OCI-LY7 (cell line): ENCODE results near the gene BCHE.

Source experiments
- EZH2phosphoT487 ChIP-seq: fragments of 200-600 bp; sonication (generic); IDR thresholded peaks from 2 replicates; pipeline ENCODE4 v1.6.1; 2018; ENCODE audit warnings: low read depth, borderline replicate concordance, mild to moderate bottlenecking, mixed run types, antibody characterized with exemption, low read length, moderate library complexity, mixed read lengths
- TF ChIP-seq, protein P1 (sequence below): fragments of 200-600 bp; sonication (generic); conservative IDR thresholded peaks from 2 replicates; pipeline ENCODE4 v1.5.1; 2014; ENCODE audit warnings: mild to moderate bottlenecking, antibody characterized with exemption, low read length, moderate library complexity, mixed read lengths

DNA sequence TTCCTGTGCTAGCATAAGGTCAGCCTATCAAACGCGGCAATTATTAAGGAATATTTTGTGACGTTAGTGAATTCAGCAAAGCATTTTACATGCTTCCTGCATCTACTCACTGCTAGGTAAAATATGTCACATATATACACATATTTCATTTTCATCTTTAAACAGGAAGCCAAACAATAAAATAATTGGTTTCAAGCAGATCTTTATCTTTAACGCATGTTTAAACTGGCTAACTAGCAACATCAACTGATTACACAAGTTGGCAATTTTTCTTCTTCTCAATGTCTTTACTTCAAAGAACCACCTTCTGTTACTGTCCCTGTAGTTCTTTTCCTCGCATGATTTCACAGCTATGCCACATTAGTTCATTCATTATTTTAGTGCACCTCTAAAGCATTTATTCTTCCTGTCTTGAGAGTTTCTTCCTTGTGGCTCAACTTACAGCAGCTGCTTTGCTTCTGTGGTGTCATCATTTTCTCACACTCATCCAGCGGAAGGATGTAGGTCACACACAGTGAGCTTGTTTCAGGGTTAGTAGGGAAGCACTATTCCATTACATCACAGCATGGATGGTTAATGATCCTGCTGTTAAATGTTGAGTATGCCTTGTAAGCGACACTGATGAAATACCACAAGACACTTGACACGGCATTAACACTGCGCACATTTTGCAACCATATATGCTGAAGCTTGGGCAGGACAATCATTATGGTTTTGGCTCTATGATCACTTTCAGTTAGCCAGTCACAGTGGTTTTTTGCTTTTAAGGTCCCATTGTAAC lies 2.3 kb upstream of the BCHE start:
- TF ChIP-seq, protein P1, sequence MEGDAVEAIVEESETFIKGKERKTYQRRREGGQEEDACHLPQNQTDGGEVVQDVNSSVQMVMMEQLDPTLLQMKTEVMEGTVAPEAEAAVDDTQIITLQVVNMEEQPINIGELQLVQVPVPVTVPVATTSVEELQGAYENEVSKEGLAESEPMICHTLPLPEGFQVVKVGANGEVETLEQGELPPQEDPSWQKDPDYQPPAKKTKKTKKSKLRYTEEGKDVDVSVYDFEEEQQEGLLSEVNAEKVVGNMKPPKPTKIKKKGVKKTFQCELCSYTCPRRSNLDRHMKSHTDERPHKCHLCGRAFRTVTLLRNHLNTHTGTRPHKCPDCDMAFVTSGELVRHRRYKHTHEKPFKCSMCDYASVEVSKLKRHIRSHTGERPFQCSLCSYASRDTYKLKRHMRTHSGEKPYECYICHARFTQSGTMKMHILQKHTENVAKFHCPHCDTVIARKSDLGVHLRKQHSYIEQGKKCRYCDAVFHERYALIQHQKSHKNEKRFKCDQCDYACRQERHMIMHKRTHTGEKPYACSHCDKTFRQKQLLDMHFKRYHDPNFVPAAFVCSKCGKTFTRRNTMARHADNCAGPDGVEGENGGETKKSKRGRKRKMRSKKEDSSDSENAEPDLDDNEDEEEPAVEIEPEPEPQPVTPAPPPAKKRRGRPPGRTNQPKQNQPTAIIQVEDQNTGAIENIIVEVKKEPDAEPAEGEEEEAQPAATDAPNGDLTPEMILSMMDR = no peak
- no peak for TF ChIP-seq EZH2phosphoT487
